ENCODE measurements around the gene RAP1GAP. TPM values are rescaled to one million over a fixed set of nuclear protein-coding genes. Genes with fewer than 3 reads are reported as not detected.

RAP1GAP gene
- total and polyA plus RNA-seq, 2 of the 13 experiments (the other 11 are each of a cell fraction or from before 2014, with no cell fraction given): 11.9 to 37.5 TPM

DNA sequence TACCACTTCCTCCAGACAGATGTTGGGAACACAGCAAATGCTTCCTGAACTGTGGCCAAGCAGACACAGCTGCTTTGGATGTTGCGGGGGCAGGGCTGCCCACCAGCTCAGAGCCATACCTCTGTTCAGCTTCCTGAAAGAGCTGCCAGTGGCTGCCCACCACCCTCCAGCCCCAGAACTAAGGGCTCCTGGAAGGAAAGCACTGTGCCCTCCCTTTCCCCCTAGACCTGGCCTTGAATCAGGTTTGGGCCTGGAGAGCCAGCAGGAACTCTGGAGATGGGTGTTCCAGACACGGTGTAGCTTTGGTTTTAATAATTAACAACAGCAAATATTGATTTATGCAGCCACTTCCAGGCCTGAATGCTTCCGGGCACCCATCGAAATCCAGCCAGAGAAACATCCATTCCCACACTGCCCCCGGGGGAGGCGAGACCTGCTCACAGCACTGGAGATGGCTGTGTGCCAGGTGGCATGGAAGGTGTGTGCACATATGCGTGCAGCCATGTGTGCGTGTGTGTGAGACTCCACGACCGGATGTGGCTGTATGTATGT, 45.7 kb downstream of the RAP1GAP start (continued):
- TF ChIP-seq ZBTB46 (CRISPR knock-in tag; IDR thresholded peaks at IDR 0.05; ENCODE audit: borderline replicate concordance) (no peak), XRCC5 (optimal IDR thresholded peaks at IDR 0.05; ENCODE audit: low read length) (peak; percentile 46), THAP9 (CRISPR knock-in tag; IDR thresholded peaks at IDR 0.05; ENCODE audit: borderline replicate concordance) (peak; percentile 37; the same call in 1 of the 2 replicates), NKX3-1 (CRISPR knock-in tag; IDR thresholded peaks at IDR 0.05) (0 out of 2 replicates have a peak, but pooled peaks have one; percentile 41), SIX1 (CRISPR knock-in tag; IDR thresholded peaks at IDR 0.05; ENCODE audit: borderline replicate concordance) (peak; percentile 28; the same call in 1 of the 2 replicates), CBX1 (IDR thresholded peaks at IDR 0.05; ENCODE audit: low read depth) (no peak), CCDC6 (CRISPR knock-in tag; IDR thresholded peaks at IDR 0.05) (0 out of 2 replicates have a peak, but pooled peaks have one; percentile 27), JARID2 (CRISPR knock-in tag; IDR thresholded peaks at IDR 0.05; ENCODE audit: insufficient replicate concordance) (no peak), ZNF878 (CRISPR knock-in tag; IDR thresholded peaks at IDR 0.05) (peak; percentile 20; the same call in 1 of the 2 replicates), MIER3 (CRISPR knock-in tag; IDR thresholded peaks at IDR 0.05; ENCODE audit: borderline replicate concordance) (peak; percentile 57; the same call in 1 of the 2 replicates), SALL2 (CRISPR knock-in tag; IDR thresholded peaks at IDR 0.05) (0 out of 2 replicates have a peak, but pooled peaks have one; percentile 62), ZNF317 (CRISPR knock-in tag; IDR thresholded peaks at IDR 0.05) (peak; percentile 53; the same call in 1 of the 2 replicates), YEATS4 (CRISPR knock-in tag; IDR thresholded peaks at IDR 0.05; ENCODE audit: borderline replicate concordance) (no peak; the same call in 1 of the 2 replicates)
- TF ChIP-seq, protein P1, sequence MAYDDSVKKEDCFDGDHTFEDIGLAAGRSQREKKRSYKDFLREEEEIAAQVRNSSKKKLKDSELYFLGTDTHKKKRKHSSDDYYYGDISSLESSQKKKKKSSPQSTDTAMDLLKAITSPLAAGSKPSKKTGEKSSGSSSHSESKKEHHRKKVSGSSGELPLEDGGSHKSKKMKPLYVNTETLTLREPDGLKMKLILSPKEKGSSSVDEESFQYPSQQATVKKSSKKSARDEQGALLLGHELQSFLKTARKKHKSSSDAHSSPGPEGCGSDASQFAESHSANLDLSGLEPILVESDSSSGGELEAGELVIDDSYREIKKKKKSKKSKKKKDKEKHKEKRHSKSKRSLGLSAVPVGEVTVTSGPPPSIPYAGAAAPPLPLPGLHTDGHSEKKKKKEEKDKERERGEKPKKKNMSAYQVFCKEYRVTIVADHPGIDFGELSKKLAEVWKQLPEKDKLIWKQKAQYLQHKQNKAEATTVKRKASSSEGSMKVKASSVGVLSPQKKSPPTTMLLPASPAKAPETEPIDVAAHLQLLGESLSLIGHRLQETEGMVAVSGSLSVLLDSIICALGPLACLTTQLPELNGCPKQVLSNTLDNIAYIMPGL (CRISPR knock-in tag; IDR thresholded peaks at IDR 0.05; ENCODE audit: borderline replicate concordance in 1 of 2, low read depth in 1 of 2): peak in 1 of 2 experiments; percentile 26; a peak in 1 of 4 replicates
- TF ChIP-seq, protein P2, sequence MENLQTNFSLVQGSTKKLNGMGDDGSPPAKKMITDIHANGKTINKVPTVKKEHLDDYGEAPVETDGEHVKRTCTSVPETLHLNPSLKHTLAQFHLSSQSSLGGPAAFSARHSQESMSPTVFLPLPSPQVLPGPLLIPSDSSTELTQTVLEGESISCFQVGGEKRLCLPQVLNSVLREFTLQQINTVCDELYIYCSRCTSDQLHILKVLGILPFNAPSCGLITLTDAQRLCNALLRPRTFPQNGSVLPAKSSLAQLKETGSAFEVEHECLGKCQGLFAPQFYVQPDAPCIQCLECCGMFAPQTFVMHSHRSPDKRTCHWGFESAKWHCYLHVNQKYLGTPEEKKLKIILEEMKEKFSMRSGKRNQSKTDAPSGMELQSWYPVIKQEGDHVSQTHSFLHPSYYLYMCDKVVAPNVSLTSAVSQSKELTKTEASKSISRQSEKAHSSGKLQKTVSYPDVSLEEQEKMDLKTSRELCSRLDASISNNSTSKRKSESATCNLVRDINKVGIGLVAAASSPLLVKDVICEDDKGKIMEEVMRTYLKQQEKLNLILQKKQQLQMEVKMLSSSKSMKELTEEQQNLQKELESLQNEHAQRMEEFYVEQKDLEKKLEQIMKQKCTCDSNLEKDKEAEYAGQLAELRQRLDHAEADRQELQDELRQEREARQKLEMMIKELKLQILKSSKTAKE (CRISPR knock-in tag; IDR thresholded peaks at IDR 0.05; ENCODE audit: borderline replicate concordance): peak; percentile 95
- TF ChIP-seq, protein P3, sequence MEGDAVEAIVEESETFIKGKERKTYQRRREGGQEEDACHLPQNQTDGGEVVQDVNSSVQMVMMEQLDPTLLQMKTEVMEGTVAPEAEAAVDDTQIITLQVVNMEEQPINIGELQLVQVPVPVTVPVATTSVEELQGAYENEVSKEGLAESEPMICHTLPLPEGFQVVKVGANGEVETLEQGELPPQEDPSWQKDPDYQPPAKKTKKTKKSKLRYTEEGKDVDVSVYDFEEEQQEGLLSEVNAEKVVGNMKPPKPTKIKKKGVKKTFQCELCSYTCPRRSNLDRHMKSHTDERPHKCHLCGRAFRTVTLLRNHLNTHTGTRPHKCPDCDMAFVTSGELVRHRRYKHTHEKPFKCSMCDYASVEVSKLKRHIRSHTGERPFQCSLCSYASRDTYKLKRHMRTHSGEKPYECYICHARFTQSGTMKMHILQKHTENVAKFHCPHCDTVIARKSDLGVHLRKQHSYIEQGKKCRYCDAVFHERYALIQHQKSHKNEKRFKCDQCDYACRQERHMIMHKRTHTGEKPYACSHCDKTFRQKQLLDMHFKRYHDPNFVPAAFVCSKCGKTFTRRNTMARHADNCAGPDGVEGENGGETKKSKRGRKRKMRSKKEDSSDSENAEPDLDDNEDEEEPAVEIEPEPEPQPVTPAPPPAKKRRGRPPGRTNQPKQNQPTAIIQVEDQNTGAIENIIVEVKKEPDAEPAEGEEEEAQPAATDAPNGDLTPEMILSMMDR (CRISPR knock-in tag; IDR thresholded peaks at IDR 0.05): peak; percentile 38

All from HepG2 (cell line).